OCI-LY7 (cell line): ENCODE results near the gene TSPAN31.

Experiments
- EZH2phosphoT487 ChIP-seq: fragments of 200-600 bp; sonication (generic); IDR thresholded peaks from 2 replicates; pipeline ENCODE4 v1.6.1; 2018; ENCODE audit warnings: low read depth, borderline replicate concordance, mild to moderate bottlenecking, mixed run types, antibody characterized with exemption, low read length, moderate library complexity, mixed read lengths
- TF ChIP-seq, protein P1 (sequence below): fragments of 200-600 bp; sonication (generic); conservative IDR thresholded peaks from 2 replicates; pipeline ENCODE4 v1.5.1; 2014; ENCODE audit warnings: mild to moderate bottlenecking, antibody characterized with exemption, low read length, moderate library complexity, mixed read lengths

- TF ChIP-seq, protein P1, sequence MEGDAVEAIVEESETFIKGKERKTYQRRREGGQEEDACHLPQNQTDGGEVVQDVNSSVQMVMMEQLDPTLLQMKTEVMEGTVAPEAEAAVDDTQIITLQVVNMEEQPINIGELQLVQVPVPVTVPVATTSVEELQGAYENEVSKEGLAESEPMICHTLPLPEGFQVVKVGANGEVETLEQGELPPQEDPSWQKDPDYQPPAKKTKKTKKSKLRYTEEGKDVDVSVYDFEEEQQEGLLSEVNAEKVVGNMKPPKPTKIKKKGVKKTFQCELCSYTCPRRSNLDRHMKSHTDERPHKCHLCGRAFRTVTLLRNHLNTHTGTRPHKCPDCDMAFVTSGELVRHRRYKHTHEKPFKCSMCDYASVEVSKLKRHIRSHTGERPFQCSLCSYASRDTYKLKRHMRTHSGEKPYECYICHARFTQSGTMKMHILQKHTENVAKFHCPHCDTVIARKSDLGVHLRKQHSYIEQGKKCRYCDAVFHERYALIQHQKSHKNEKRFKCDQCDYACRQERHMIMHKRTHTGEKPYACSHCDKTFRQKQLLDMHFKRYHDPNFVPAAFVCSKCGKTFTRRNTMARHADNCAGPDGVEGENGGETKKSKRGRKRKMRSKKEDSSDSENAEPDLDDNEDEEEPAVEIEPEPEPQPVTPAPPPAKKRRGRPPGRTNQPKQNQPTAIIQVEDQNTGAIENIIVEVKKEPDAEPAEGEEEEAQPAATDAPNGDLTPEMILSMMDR, result no peak
- no peak for TF ChIP-seq EZH2phosphoT487
These were observed at the start of gene TSPAN31 for GRCh38 chr12:57744777-57745484.
